Natural killer cell (primary cell): Measurements from ENCODE around the gene AUTS2. TPM values are rescaled to one million over a fixed set of nuclear protein-coding genes. Genes with fewer than 3 reads are reported as not detected.

Experiments used
- ATAC-seq, 3 donors: fragments of 150-1000 bp in 2 of 3; fragments of 200-7000 bp in 1 of 3; cut with Tn5 transposase; 1 replicate in 1 of 3; 2 replicates in 2 of 3; pipeline ENCODE4 v1.10.0; 2021; ENCODE audit warnings: mild to moderate bottlenecking in 2 of 3, moderate library complexity in 2 of 3
- DNase-seq, 2 donors: peaks; one replicate each; pipeline versions ENCODE4 v3.0.0 to v3.0.0-alpha.2; 2013 to 2021; ENCODE audit warnings: mixed read lengths in 1 of 2
- H3K27ac ChIP-seq: one replicate; pipeline ENCODE4 v1.5.1; 2013; ENCODE audit warnings: mild to moderate bottlenecking, low read length
- H3K27me3 ChIP-seq: one replicate; pipeline ENCODE4 v1.6.1; 2013; ENCODE audit warnings: low read length; ENCODE audit not compliant: control insufficient read depth, insufficient read depth
- H3K36me3 ChIP-seq: one replicate; pipeline ENCODE4 v1.6.1; 2013; ENCODE audit warnings: low read length; ENCODE audit not compliant: control insufficient read depth, insufficient read depth
- H3K4me1 ChIP-seq: one replicate; pipeline ENCODE4 v1.6.1; 2013; ENCODE audit warnings: low read length; ENCODE audit not compliant: control insufficient read depth, insufficient read depth
- H3K4me3 ChIP-seq: one replicate; pipeline ENCODE4 v1.5.1; 2013; ENCODE audit warnings: low read length
- H3K9me3 ChIP-seq: one replicate; pipeline ENCODE4 v1.6.1; 2013; ENCODE audit warnings: low read length; ENCODE audit not compliant: control insufficient read depth, insufficient read depth
- H3K27ac Mint-ChIP-seq, 2 donors: one replicate each; pipeline ENCODE4 v1.8.0; 2022; ENCODE audit warnings: mild to moderate bottlenecking in 2 of 2, mixed read lengths in 2 of 2, moderate library complexity in 1 of 2
- H3K27me3 Mint-ChIP-seq, 2 donors: one replicate each; pipeline ENCODE4 v1.8.0; 2022; ENCODE audit warnings: low read depth in 2 of 2, mixed read lengths in 2 of 2
- H3K36me3 Mint-ChIP-seq: one replicate; pipeline ENCODE4 v1.8.0; 2022; ENCODE audit warnings: mixed read lengths
- H3K4me1 Mint-ChIP-seq, 2 donors: one replicate each; pipeline ENCODE4 v1.8.0; 2022; ENCODE audit warnings: mixed read lengths in 2 of 2
- H3K4me3 Mint-ChIP-seq: one replicate; pipeline ENCODE4 v1.8.0; 2022; ENCODE audit warnings: mild to moderate bottlenecking, moderate library complexity, mixed read lengths
- H3K9me3 Mint-ChIP-seq, 2 donors: one replicate each; pipeline ENCODE4 v1.8.0; 2022; ENCODE audit warnings: mixed read lengths in 2 of 2
- WGBS: methylation state at CpG from one replicate; pipeline ENCODE4 v1.1.7; 2013; ENCODE audit warnings: missing lambda C conversion rate; ENCODE audit not compliant: insufficient coverage; 5-methylcytosine and 5-hydroxymethylcytosine counted together
- intact Hi-C: fragments of 100-400 bp; cut with micrococcal nuclease; formaldehyde crosslinking; loops from one replicate; pipeline ENCODE4 v1.14.2; 2022
- total RNA-seq, 4 donors: library from RNA; stranded (reverse); fragments of 120-200 nt in 1 of 4; gene quantifications; one replicate each; pipeline versions ENCODE4 v1.2.3 to v1.2.4, GENCODE V29; 2013 to 2022
- TF ChIP-seq, protein P1 (sequence below): fragments of 200-600 bp; IDR thresholded peaks from one replicate; pipeline ENCODE4 v1.8.0; 2022; ENCODE audit warnings: antibody characterized with exemption

AUTS2 gene
- total RNA-seq, 3 donors from 2014 or later (not counting 1 experiment from before 2014, with no cell fraction given), result 147 to 197 (median 155) TPM

DNA sequence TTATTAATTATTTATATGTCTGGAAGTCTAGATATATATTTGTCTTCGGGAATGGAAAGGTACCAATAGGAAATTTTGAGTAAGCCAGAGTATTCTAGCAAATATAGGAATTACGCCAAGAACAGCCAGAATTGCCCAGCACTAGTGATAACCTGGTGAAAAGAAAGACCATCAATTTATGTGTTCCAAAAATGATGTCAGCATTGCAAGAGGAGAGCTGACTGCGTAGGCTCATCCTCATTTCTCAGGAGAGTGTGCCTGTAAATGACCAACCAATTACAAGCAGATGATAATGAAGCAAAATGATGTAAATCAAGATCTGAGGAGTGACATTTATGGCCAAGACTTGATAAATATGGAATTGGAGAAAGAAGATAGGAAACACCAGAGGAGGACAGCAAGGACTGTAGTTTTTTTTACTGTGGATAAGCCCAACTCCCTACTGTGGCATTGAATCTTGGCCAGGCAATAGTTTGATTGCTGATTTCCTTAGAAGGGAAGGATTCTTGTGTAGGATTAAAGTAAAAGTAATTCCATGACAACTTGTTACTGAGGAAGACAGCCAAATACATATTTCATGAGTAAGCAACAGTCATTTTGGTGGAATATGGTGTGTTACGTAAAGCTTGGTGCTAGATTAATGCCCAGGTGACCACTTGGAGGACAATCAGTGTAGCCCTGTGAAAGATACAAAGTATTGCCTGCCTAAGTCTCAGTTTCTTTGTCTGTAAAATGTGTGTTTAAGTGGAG lies 590.8 kb downstream of the AUTS2 start:
- 95% methylated on average over 4 of the region's 4 CpGs for WGBS
- H3K4me3 Mint-ChIP-seq, result no peak overlapping the region
- Histone ChIP-seq H3K36me3 (no peaks in the 10 kb centered on the region), H3K4me1 (no peaks in the 10 kb centered on the region), H3K9me3 (no peaks in the 10 kb centered on the region), H3K27me3 (no peaks in the 10 kb centered on the region), H3K4me3 (no peak overlapping the region), H3K27ac (no peak overlapping the region)
- no peak overlapping the region for H3K27ac Mint-ChIP-seq
- H3K36me3 Mint-ChIP-seq, result no peaks in the 10 kb centered on the region
- no peaks in the 10 kb centered on the region for H3K4me1 Mint-ChIP-seq
- intact Hi-C loops, result no loop called here
- DNase-seq, result no peak
- no peak for ATAC-seq
- no peaks in the 10 kb centered on the region for H3K9me3 Mint-ChIP-seq
- peaks cover under 1 to 7% of the 10 kb centered on the region in 2 donors for H3K27me3 Mint-ChIP-seq
- TF ChIP-seq, protein P1, sequence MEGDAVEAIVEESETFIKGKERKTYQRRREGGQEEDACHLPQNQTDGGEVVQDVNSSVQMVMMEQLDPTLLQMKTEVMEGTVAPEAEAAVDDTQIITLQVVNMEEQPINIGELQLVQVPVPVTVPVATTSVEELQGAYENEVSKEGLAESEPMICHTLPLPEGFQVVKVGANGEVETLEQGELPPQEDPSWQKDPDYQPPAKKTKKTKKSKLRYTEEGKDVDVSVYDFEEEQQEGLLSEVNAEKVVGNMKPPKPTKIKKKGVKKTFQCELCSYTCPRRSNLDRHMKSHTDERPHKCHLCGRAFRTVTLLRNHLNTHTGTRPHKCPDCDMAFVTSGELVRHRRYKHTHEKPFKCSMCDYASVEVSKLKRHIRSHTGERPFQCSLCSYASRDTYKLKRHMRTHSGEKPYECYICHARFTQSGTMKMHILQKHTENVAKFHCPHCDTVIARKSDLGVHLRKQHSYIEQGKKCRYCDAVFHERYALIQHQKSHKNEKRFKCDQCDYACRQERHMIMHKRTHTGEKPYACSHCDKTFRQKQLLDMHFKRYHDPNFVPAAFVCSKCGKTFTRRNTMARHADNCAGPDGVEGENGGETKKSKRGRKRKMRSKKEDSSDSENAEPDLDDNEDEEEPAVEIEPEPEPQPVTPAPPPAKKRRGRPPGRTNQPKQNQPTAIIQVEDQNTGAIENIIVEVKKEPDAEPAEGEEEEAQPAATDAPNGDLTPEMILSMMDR, result no peak

DNA sequence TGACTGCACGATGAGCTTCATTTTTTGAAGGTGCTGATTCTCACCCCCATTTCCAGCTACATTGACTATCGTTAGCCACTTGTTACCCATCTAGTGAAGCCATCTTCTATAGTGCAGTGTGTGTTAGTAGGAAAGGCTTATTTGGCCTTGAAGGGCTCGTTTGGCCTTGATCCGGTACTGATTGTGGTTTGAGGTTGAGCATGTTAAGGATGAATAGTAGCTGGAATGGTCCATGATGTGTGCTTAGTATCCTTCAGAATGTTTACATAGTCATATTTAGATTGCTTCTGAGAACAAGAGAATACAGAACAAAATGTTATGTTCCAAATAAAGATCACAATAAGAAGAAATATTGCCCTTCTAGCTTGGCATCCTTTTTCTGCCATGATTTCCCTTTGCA lies 591.5 kb downstream of the AUTS2 start:
- Histone ChIP-seq H3K4me1 (no peaks in the 10 kb centered on the region), H3K36me3 (no peaks in the 10 kb centered on the region), H3K4me3 (no peak overlapping the region), H3K27me3 (no peaks in the 10 kb centered on the region), H3K27ac (no peak overlapping the region), H3K9me3 (no peaks in the 10 kb centered on the region)
- H3K9me3 Mint-ChIP-seq, result no peaks in the 10 kb centered on the region
- no peak for ATAC-seq
- TF ChIP-seq, protein P1, result no peak
- H3K4me1 Mint-ChIP-seq, result no peaks in the 10 kb centered on the region
- 86% methylated on average over 3 of the region's 4 CpGs for WGBS
- intact Hi-C loops, result loop anchor here (5.0 kb wide), 1 partner anchor 508 kb away; no protein-coding TSS in a partner anchor
- peaks cover 0 to 7% of the 10 kb centered on the region in 2 donors for H3K27me3 Mint-ChIP-seq
- no peak for DNase-seq
- no peak overlapping the region for H3K27ac Mint-ChIP-seq
- H3K36me3 Mint-ChIP-seq, result no peaks in the 10 kb centered on the region
- no peak overlapping the region for H3K4me3 Mint-ChIP-seq

DNA sequence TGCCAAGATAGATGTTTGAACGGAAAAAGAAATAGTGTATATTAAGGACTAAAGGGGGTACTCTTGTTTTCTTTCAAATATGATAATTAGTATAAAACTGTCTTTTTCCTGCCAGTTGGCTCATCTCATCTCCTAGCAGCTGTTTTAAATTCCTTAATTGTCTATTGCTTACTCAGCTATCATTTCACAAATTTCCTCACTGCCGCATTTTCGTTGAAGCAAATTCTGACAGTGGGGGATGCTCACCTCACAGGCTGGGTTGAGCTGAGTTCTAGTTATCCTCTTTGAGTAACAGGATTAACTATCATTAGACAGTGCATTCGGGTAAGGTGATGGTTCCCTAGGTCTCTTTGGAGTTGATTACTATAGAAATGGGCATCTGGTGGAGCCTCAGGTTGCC lies 592.0 kb downstream of the AUTS2 start:
- H3K27ac Mint-ChIP-seq, result no peak overlapping the region
- H3K27me3 Mint-ChIP-seq, result peaks cover 0 to 7% of the 10 kb centered on the region in 2 donors
- ATAC-seq (no peak), DNase-seq (no peak)
- intact Hi-C loops, result loop anchor here (5.0 kb wide), 1 partner anchor 507 kb away; no protein-coding TSS in a partner anchor
- Histone ChIP-seq H3K27ac (no peak overlapping the region), H3K4me1 (no peaks in the 10 kb centered on the region), H3K36me3 (no peaks in the 10 kb centered on the region), H3K9me3 (no peaks in the 10 kb centered on the region), H3K4me3 (no peak overlapping the region), H3K27me3 (no peaks in the 10 kb centered on the region)
- no peaks in the 10 kb centered on the region for H3K4me1 Mint-ChIP-seq
- H3K9me3 Mint-ChIP-seq, result no peaks in the 10 kb centered on the region
- 96% methylated on average over 3 of the region's 4 CpGs for WGBS
- TF ChIP-seq, protein P1, result no peak
- no peak overlapping the region for H3K4me3 Mint-ChIP-seq
- H3K36me3 Mint-ChIP-seq, result no peaks in the 10 kb centered on the region

DNA sequence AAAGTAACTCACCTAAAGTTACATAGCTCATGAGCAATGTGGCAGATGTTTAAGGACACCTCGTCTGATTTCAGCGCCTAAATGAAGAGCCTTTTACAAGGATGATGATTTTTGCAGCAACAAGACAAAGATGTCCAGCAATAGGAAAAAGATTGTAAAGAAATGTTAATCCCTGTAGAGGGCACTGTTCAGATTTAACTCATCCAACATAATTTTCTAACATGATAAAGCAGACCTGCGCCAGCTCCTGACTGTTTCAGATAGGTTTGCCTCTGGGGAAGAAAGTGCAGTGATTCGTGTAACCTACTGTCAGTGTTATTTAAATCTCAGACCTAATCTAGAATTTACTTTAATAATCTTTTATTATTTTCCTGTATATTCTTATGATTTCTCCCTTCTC lies 595.2 kb downstream of the AUTS2 start:
- Histone ChIP-seq H3K4me3 (no peak overlapping the region), H3K27me3 (no peaks in the 10 kb centered on the region), H3K4me1 (no peaks in the 10 kb centered on the region), H3K27ac (no peak overlapping the region), H3K36me3 (no peaks in the 10 kb centered on the region), H3K9me3 (no peaks in the 10 kb centered on the region)
- H3K27me3 Mint-ChIP-seq, result no peaks in the 10 kb centered on the region
- ATAC-seq, result no peak
- DNase-seq, result peak in 1 of 2 donors; percentile 33
- H3K36me3 Mint-ChIP-seq, result no peaks in the 10 kb centered on the region
- no peaks in the 10 kb centered on the region for H3K9me3 Mint-ChIP-seq
- H3K4me1 Mint-ChIP-seq, result no peaks in the 10 kb centered on the region
- no peak overlapping the region for H3K27ac Mint-ChIP-seq
- TF ChIP-seq, protein P1, result no peak
- 95% methylated on average over 2 of the region's 4 CpGs for WGBS
- H3K4me3 Mint-ChIP-seq, result no peak overlapping the region
- intact Hi-C loops, result loop anchor here (5.0 kb wide), 1 partner anchor 504 kb away; no protein-coding TSS in a partner anchor
